Astrocyte of the hippocampus (primary cell): ENCODE results near the gene LCP1.
"Not testable (repeated sequence)": the region's sequence is repeated elsewhere in the genome, so short reads cannot be mapped to it uniquely, and the experiment has no call there.

Experiments used
- DNase-seq: peaks from one replicate; pipeline ENCODE4 v3.0.0; 2011; ENCODE audit warnings: low read depth, low spot score

The LCP1 gene

GRCh38 chr13:46181840-46182490 lies at the start of gene LCP1:
LCP1 (minus strand) TSS chr13:46182177; CDS start chr13:46159662, 22,515 bp downstream.
- DNase-seq = no peak

- DNase-seq = peak; percentile 1
These were observed 47.3 kb upstream of the LCP1 start for GRCh38 chr13:46229251-46229650.

GRCh38 chr13:46220234-46220633 lies 38.3 kb upstream of the LCP1 start:
- DNase-seq = not testable (repeated sequence)

- DNase-seq = not testable (repeated sequence)
These were observed 32.8 kb upstream of the LCP1 start for GRCh38 chr13:46214741-46215140.

GRCh38 chr13:46213242-46213641 lies 31.3 kb upstream of the LCP1 start:
- DNase-seq = no peak

- peak; percentile 71 for DNase-seq
These were observed 29.7 kb upstream of the LCP1 start, which contains the start of gene LRRC63 for GRCh38 chr13:46211483-46212351. LRRC63 (plus strand) TSS chr13:46211928; CDS start chr13:46213035, 1,107 bp downstream.

GRCh38 chr13:46211116-46211482 lies 29.1 kb upstream of the LCP1 start:
- peak; percentile 5 for DNase-seq

GRCh38 chr13:46210362-46211083 lies 28.5 kb upstream of the LCP1 start:
- no peak for DNase-seq

GRCh38 chr13:46207828-46208227 lies 25.9 kb upstream of the LCP1 start:
- no peak for DNase-seq

- no peak for DNase-seq
These were observed 24.2 kb upstream of the LCP1 start for GRCh38 chr13:46206143-46206542.

GRCh38 chr13:46202966-46203365 lies 21.0 kb upstream of the LCP1 start:
- DNase-seq = no peak

GRCh38 chr13:46202188-46202795 lies 20.3 kb upstream of the LCP1 start:
- DNase-seq = no peak

GRCh38 chr13:46198696-46199193 lies 16.8 kb upstream of the LCP1 start:
- DNase-seq = no peak

GRCh38 chr13:46197299-46198048 lies 15.5 kb upstream of the LCP1 start:
- DNase-seq = no peak

GRCh38 chr13:46195016-46195415 lies 13.0 kb upstream of the LCP1 start:
- DNase-seq = no peak

GRCh38 chr13:46192412-46192811 lies 10.4 kb upstream of the LCP1 start:
- DNase-seq = no peak

GRCh38 chr13:46185634-46186033 lies 3.7 kb upstream of the LCP1 start:
- no peak for DNase-seq

GRCh38 chr13:46184277-46184699 lies 2.3 kb upstream of the LCP1 start:
- no peak for DNase-seq

GRCh38 chr13:46183018-46183946 lies 1.3 kb upstream of the LCP1 start:
- no peak for DNase-seq

GRCh38 chr13:46182491-46182877 lies 507 bp upstream of the LCP1 start:
- DNase-seq = no peak
